IPS-11a (cell line): ENCODE results near the gene FAM151A.

ENCODE experiments used
- H3K4me3 ChIP-seq: one replicate; pipeline ENCODE4 v1.5.1; 2013; ENCODE audit warnings: low read depth, low read length, control low read depth

The FAM151A gene

DNA sequence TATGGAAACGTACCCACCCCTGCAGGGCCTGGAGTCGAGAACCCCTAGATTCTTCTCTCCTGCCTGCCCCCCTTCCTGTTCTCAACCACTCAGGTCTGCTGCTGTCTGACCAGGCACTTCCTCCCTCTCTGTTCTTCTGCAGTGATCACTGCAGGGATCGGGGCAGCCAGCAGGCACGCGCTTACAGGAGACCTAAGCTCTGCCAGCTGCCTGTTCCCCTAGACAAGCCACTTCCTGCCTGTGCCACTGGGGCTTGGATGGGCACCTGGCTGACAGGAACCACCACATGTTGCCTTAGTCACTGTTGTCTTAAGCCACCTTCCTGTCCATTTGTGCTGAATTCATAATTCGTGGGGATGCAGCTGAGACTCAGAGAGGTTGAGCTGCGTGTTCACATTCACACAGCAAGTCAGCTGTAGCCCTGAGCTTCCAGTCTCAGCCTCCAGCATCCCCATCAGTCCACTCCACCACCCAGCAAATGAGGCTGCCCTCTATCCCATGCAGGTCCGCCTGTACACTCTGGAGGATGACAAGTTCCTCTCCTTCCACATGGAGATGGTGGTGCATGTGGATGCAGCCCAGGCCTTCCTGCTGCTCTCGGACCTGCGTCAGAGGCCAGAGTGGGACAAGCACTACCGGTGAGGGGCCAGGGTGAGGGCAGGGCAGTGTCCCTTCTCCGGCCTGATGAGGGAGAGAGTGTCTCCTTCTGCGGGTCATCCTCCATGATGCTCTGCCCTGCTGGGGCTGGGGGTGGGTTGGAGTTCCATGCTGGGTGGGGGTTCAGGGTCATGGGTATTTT lies 18.6 kb downstream of the FAM151A start:
- no peak overlapping the region for H3K4me3 ChIP-seq

DNA sequence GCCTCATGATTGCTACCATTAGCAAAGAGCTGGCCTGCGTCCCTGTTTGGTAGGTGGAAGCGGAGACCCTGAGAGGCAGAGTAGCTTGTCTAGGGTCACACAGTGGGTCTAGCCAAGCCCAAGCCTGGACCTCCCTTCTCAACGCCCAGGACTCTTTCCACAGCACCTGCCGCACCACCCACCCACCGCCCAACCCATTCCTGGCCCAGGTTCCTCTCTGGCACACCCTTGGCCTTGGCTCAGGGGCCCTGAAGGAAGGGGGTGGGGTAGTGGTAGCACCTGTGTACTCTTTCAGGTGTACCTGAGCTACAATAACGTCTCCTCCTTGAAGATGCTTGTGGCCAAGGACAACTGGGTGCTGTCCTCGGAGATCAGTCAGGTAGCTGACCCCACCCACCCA lies 19.3 kb downstream of the FAM151A start:
- no peak overlapping the region for H3K4me3 ChIP-seq

DNA sequence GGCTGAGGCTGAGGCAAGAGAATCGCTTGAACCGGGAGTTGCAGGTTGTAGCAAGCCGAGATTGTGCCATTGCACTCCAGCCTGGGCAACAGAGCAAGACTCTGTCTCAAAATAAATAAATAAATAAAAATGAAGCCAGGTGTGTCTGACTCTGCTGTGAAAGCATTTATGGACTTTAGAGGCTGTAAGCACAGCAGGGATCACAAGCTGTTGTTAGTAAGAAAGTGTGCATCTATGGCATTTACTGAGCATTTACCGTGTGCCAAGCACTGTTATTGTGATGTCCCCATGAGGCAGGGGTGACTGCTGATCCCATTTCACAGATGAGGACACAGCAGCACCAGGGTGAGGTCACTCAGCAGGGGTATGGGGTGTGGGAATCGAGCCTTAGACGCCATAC lies 20.1 kb downstream of the FAM151A start:
- no peak overlapping the region for H3K4me3 ChIP-seq

DNA sequence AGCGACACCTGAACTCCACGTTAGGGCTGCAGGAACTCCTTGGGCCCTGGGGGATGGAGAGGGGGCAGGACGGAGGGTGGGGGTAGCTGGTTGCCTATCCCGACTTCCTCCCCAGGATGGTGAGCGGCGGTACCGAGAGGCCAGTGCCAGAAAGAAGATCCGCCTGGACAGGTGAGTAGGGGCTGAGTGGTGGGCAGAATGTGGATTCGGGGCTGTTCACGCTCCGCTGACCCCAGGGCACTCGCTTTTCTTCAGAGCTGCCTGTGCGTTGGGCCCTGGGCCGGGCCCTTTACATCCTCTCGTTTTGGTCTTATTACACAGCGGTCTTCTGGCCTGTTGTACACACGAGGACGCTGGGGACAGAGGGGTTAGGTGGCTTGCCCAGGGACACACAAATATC lies 20.8 kb downstream of the FAM151A start:
- H3K4me3 ChIP-seq: no peak overlapping the region

DNA sequence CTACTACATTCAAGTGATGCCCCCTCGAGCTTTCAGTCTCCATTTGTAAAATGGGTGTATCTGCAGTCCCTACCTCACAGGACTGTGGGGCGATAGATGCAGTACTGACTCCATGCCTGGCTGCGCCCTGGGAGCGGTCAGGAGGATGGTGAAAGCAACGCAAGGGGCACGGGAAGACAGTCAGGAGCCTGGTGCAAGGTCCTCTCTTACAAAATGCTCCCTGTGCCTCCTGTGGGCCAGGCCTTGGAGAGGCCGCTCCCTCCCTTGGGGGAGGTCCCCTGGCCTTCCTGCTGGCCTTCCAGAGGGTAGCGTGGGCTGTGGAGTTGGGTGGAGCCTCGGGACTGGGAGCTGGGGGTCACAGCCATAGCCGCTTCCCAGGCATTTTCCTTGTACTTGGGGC lies 21.6 kb downstream of the FAM151A start:
- no peak overlapping the region for H3K4me3 ChIP-seq

DNA sequence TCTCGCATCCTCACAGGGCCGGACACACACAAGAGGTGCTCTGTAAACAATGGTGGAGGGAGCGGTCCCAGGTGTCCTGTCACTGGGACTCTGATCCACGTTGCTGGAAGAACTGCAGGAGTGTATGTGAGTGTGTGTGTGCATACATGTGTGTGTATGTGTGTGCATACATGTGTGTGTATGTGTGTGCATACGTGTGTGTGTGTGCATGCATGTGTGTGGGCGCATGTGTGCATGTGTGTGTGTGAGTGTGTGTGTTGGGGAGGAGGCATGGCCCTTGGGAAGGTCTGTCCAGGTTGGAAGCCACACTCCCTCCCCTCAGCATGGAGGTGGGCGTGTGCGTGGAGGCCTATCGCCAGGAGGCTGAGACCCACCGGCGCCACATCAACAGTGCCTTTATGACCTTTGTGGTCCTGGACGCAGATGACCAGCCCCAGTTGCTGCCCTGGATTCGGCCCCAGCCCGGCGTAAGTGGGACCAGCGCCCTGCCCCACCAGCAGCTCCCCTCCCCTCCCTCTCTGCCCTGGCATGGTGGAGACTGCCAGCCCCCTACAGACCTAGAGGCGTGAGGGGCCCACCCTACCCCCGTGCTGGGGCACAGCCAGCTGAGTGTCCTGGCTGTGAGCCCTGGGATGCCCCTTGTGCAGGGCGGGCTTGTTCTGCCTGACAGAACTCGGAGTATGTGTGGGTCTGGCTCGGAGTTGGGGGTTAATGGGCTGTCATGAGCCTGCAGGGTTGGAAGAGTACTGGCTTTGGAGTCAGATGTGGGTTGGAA lies 22.2 kb downstream of the FAM151A start:
- H3K4me3 ChIP-seq: no peak overlapping the region

DNA sequence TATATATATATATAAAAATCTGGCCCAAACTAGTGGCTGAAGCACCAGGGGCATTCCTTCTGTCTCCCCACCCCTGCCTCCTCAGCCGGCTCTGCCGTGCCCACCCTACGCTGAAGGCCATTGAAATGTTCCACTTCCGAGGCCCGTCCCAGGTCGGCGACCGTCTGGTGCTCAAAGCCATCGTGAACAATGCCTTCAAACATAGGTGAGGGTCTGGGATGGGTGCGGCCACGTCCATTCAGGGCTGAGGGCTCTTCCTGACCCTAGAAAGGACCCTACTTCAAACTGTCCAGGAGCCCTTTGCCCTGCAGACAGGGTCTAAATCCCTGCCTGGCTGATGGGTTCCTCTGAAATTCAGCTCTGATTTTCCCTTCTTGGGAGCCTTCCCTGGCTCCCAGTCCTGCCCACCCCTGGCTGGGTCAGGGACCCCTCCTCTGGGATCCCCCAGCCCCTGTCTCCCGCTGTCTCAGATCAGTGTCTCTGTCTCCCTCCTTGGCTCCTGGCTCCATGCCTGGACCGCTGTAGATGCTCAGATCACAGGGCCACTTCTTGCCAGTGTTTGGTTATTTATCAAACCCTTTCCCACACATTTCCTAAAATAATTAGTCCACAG lies 24.0 kb downstream of the FAM151A start:
- H3K4me3 ChIP-seq: no peak overlapping the region

DNA sequence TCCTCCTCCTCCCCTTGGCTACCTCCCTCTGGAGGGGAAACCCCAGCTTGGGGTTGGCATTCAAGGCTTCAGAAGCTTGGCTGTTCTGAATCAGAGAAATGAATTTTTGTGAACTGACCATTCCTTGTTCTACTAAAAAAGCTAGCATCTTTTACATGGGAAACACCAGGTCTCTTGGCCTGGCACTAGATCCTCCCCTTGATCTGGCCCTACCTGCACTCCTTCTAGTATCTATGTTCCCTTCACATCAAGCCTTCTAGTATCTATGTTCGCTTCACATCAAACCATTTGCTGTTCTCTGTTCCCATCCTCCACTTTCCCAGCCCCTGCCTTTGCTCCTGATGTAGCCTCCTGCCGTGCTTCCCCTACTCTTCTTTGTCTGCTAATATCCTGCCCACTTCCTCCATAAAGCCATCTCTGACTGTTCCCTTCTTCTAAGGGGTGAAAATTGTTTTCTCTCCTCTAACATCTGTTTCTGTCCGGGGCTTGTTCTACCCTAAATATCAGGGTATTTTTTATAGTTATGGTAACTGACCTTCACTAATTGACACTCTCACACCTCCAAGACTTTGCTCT lies 25.8 kb downstream of the FAM151A start:
- H3K4me3 ChIP-seq: no peak overlapping the region

DNA sequence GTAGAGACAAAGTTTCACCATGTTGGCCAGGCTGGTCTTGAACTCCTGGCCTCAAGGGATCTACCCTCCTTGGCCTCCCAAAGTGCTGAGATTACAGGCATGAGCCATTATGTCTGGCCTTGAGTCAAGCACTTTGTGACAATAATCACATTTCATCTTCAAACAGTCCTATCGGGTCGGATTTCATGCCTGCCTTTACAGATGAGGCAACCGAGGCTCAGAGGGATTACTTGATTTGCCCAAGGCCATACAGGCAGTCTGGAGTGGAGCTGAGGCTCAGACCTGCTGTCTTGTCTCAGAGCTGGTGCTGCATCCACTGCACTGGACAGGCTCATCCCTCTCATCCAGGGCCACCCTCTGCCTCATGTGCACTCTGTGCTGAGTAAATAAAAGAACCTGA lies 26.6 kb downstream of the FAM151A start:
- no peak overlapping the region for H3K4me3 ChIP-seq

DNA sequence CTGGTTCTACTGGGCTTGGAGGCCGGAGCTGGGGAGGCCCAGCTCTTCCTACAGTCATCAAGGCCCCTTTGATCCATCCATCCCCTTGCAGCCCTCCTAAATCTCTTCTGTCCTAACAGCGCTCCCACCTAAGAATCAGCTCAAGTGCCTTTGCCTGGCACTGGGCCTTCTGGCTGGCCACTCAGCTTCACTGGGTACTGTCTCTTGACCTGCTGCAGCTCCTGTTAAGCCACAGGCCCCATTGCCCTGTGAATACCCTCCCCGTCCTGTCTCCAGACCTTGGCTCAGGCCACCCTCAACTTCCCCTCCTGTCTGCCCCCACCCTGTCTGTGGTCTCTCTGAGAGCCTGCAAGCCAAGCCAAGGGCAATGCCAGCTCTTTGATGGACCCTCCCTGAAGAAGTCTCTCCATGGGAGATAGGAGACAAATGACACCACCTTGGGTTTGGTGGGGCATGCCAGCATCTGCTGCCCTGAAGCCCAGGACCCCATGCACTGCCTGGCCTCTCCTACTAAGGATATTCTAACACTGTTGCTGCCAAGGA lies 27.3 kb downstream of the FAM151A start:
- no peak overlapping the region for H3K4me3 ChIP-seq

DNA sequence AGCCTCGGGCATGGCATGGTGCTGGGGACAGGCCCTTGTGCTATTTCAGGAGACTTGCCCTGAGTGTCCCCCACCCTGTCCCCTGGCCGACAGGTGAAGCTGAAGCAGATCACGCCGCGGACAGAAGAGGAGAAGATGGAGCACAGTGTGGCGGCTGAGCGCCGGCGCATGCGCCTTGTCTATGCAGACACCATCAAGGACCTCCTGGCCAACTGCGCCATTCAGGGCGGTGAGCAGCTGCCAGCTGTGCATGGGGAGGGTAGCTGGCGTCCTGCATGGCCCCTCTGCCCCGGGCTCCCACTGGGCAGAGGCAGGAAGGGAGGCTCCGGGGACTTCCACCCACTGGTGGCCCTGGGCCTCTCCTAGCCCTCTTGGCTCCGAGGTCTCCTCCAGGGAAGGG lies 28.9 kb downstream of the FAM151A start:
- no peak overlapping the region for H3K4me3 ChIP-seq

DNA sequence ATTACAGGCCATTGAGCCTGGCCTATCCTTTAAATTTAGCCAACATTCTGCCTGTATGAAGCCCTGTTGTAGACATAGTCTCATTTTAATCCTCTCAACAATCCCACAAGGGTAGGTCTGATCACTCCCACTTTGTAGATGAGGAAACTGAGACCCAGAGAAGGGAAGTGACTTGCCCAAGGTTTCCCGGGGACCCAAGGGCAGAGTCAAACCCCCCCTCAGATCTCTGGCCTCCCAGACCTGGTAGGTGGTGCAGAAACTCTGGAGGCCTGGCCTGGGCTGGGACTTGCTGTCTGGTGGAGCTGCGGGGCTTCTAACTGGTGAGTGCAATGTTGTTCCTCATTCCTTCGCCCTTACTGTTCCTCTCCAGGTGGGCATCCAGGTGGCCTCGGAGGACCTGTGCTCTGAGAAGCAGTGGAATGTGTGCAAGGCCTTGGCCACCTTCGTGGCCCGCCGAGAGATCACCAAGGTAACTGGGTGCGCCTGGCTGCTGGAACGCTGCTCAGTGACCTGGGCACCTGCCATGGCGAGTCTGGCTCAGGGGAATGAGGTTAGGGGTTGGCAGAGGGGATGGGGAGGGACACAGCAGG lies 29.7 kb downstream of the FAM151A start:
- no peak overlapping the region for H3K4me3 ChIP-seq

DNA sequence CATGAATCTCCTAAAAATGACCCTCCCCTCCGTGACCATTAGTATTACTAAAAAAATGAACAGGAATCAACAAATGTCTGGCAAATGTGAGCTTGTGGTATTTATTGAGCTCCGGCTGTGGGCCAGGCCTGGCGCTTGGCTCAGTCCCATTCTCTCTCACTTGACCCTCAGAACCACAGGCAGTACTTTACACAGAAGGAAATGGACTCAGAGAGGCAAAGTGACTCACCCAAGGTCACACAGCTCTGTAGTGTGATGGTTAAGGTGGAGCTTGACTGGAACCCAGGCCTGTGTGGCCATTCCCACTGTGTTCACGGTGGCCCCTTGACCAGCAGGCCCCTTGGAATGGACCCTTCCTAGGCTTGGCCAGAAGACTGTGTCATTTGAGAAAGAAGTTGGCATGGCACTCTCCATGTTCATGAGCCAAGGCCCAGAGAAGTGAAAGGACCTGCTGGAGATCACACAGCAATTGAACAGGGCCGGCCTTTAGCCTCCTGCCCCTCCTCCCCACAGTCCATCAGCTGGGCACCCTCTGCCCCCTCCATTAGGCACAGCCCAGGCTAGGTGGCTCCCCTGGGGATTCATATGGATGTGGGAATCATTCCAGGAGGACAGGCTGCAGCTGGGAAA lies 32.1 kb downstream of the FAM151A start:
- no peak overlapping the region for H3K4me3 ChIP-seq

DNA sequence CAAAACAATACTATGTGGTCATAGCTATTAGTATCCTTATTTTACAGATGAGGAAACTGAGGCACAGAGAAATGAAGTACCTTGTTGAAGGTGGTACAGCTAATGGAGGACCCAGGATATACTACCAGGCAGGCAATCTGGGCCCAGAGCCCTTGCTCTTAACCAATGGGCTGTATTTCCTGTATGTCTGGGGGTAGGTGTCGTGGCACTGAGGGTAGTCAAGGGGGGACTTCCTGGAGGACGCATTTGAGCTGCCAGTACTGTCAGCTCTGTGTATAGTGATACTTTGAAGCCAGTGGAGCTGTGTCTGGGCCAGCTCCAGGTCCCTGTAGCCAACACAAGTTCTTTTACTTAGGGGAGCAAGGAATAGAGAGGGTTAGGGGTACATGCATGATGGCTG lies 34.9 kb downstream of the FAM151A start:
- no peak overlapping the region for H3K4me3 ChIP-seq

DNA sequence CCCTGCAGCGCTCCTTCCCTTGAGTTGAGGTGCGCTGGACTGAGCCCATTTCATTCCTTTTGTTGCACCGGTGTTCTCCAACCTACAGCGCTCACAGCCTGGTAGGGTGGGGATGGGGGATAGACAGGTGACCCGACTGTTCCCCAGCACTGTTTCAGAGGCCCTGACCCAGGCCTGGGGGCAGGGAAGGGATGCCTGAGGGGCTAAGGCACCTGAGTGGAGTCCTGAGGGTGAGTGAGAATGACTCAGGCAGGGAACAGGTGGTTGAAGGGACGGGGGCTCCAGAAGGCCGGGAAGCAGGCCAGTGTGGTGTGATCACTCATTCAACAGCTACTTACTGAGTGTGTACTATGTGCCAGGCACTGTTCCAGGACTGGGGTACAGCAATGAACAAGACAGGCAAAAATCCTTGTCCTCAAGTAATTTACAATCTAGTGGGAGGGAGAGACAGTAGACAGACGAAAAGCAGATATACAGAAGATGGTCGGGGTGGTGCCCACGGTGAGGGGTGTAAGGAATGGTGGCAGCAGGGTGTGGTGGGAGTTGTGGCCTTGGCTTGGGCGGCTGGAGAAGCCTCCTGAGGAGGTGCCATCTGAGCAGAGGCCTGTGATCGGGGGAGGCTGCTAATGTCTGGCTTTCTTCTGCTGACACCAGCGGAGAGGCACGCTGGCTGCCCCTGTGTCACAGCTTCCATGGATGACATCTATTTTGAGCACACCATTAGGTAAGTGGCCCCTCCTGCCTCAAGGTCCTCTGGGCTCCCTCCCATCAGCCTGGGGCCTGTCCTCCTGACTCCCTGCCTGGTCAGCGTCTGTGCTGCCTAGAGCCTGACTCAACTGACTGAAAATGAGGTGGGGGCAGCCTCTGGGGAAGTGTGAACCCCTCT lies 37.9 kb downstream of the FAM151A start:
- no peak overlapping the region for H3K4me3 ChIP-seq

DNA sequence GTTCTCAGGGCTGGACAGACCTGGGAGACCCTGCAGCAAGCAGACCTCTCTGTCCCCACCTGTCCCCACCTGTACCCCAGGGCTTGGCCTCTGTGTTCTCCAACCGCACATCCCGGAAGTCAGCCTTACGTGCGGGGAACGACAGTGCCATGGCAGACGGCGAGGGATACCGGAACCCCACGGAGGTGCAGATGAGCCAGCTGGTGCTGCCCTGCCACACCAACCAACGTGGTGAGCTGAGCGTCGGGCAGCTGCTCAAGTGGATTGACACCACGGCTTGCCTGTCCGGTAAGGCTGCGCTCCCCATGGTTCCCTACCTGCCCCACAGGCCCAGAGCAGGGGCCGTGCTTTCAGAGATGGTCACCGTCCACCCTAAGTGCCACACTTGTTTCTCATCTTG lies 38.8 kb downstream of the FAM151A start:
- H3K4me3 ChIP-seq: no peak overlapping the region

DNA sequence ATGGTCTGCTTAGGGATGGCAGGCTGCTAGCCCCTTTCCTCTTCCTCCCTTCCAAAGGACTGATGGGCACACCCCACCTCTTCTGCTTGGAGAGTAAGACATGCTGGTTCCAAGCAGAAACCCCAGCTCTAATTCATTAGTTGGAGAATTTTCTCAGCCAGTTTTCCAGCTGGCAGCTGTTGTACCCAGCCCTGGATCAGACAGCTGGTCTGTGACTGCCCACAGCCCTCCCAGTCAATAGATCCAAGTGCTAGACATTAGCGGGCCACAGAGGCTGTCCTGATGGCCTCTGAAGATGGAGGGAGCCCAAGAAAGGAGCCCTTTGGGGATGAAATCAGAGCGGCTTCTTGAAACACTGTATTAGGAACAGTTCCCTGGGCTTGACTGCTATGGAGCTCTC lies 39.5 kb downstream of the FAM151A start:
- H3K4me3 ChIP-seq: no peak overlapping the region

DNA sequence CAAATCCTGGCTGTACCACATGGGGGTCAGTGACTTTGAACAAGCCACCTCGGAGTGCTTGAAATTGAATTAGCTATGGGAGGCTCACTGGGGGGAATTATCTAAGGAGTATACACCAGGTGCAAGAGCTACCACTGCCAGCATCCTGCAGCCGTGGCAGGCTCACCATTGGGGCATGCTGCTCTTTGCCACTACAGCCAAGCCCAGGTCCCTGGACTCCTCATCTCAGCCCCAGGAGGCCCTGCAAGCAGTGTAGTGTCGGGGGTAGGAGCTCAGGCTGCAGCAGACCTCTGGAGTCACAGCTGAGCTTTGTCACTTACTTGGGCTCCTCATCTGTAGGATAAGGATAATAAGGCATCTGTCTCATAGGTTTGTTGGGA lies 40.0 kb downstream of the FAM151A start:
- no peak overlapping the region for H3K4me3 ChIP-seq

DNA sequence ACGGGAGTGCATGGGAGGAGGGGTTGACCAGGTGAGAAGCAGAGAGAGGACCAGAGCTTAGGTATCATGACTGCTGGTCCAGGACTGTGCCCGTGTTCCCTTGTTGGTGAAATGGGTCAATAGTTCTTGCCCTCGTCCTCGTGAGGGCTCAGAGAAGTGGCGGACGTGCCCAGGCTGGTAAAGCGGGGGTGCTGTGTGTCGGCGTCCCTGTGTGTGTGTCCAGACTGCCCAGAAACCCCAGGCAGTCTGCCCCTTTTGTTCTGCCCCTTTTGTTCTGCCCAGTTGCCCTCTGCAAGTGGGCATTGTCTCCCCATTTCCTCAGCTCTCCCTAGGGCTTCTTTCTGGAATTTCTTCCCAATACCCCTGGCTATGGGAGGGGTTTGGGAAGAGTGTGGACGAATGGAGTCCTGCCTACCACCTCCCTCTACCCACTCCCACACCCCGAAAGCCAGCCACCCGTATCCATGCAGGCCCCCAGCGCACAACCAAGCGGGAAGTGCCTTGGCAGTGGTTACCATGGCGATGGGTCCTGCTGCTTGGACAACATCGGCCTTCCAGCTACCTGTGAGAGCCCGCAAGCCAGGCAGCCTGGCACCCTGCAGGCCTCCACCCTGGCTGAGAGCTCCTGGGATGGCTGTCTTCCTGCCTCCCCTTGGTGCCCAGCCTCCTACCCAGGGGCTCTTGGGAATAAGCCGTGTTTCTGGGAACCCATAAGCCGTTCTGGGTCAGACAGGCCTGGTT lies 40.6 kb downstream of the FAM151A start:
- no peak overlapping the region for H3K4me3 ChIP-seq
